NCI-H2196 (cell line): Measurements from ENCODE around the gene AP2A2.
"Not testable (repeated sequence)": the region's sequence is repeated elsewhere in the genome, so short reads cannot be mapped to it uniquely, and the experiment has no call there.

Experiments used
- DNase-seq: peaks from one replicate; lab custom pipeline; 2025; ENCODE audit not compliant: unreplicated experiment; lab: John Stamatoyannopoulos, UW

Gene AP2A2

DNA sequence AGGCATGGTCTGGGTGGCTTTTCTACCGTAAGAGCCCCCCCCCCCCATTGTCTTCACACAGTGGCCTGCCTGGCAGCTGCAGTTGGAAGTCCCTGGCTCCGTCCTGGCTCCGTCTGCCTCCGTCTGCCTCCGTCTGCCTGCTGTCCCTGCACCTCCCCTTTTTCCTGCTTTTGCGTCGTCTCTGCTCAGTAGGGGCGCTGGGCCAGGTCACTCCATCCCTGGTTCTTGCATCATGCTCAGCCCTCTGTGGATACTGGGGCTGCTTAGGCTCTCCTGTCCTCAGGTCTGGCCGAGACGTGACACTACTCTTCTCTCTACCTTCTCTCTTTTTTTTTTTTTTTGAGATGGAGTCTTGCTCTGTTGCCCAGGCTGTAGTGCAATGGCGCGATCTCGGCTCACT, 27.8 kb downstream of the AP2A2 start:
- no peak for DNase-seq

GRCh38 chr11:954392-955153, 28.9 kb downstream of the AP2A2 start:
- no peak for DNase-seq

DNA sequence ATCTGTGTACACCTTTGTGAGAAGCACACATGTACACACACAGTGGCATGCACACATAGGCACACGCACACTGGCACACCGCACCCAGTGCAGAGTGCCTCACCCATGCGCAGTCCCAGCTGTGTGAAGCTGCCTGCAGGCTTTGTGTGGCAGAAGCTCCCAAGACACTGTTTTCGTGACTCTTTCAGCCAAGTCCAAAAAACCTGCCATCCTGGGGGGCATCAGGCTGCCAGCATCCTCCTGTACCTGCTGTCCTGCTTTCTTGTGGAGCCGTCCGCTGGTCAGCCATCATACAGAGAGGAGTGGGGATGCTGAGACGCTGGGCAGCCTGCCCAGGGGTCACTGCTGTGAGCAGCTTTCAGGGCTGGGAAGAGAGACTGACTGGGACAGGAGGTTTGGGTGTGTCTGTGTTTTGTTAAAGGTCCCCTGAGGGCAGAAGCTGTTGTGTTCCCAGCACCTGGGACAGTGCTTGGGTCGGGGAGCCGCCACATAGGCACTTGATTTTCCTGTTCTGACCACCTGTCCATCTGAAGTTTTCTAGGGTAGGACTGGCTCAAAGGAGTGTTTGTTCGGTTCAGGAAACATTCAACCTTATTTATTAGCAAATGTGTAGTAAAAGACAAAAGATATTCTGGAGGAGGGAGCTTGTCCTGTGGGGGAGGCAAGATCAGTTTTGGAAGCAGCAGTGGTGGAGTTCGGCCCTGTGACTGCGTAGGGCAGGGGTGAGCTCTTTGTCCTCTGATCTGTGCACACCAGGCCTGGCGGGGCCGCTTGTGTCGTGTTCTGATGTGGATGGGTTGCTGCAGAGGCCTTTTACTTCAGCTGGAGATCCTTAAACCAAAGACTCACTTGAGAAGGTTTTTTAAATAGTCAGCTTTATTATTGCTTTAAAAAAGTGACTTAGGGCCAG, 29.7 kb downstream of the AP2A2 start:
- DNase-seq = no peak

DNA sequence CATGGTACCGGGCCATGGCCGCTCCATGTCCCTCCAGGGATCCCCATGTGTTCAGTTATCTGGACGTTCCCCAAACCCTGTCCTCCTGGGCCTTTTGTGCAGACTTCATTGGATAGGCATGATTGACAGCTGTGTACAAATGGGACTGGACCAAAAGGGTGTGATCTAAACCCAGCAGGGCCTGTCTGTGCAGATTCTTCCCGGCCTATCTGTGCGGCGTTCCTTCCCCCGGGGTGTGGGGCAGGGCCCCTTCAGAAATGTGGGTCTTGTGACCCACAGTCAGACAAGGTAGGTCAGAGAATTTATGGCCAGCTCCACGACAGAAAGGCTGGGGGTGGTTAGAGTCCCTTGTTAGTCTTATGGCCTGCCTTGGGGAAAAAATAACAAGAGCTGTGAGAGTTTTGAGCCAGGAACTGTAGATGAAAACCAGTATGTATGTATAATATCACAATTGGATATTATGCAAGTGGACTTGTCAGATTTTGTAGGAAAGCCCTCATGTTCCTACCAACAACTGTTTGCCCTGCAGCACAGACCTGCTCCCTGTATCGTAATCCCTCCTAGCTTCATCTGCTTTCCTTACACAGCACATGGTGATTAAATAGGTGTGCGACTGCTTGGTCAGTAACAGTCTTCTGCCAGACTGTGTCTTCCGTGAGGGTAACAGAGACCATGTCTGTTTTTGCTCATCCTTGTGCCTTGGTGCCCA, 31.7 kb downstream of the AP2A2 start:
- no peak for DNase-seq

DNA sequence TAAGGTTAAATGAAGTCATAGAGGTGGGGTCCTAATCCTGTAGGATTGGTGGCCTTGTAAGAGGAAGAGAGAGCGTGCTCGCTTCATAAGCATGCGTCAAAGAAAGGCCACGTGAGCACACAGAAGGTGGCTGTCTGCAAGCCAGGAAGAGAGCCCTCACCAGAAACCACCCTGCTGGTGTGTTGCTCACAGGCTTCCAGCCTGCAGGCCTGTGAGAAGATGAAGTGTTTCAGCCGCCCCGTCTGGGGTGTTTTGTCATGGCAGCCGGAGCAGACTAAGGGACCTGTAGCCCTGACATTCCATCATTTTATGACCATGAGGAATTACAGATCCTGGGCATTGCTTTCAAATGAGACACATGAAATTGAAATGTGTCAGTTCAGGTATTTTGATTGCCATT, 32.4 kb downstream of the AP2A2 start:
- no peak for DNase-seq

- no peak for DNase-seq
These were observed 33.4 kb downstream of the AP2A2 start for GRCh38 chr11:959027-959426.

- no peak for DNase-seq
These were observed 33.9 kb downstream of the AP2A2 start for GRCh38 chr11:959608-960007.

DNA sequence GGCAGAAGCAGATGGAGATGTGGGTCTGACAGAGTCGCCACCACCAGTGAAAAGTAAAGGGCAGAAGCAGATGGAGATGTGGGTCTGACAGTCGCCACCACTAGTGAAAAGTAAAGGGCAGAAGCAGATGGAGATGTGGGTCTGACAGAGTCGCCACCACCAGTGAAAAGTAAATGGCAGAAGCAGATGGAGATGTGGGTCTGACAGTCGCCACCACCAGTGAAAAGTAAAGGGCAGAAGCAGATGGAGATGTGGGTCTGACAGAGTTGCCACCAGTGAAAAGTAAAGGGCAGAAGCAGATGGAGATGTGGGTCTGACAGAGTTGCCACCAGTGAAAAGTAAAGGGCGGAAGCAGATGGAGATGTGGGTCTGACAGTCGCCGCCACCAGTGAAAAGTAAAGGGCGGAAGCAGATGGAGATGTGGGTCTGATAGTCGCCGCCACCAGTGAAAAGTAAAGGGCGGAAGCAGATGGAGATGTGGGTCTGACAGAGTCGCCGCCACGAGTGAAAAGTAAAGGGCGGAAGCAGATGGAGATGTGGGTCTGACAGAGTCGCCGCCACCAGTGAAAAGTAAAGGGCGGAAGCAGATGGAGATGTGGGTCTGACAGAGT, 35.7 kb downstream of the AP2A2 start:
- DNase-seq = not testable (repeated sequence)

GRCh38 chr11:961921-962320, 36.3 kb downstream of the AP2A2 start:
- DNase-seq = no peak

DNA sequence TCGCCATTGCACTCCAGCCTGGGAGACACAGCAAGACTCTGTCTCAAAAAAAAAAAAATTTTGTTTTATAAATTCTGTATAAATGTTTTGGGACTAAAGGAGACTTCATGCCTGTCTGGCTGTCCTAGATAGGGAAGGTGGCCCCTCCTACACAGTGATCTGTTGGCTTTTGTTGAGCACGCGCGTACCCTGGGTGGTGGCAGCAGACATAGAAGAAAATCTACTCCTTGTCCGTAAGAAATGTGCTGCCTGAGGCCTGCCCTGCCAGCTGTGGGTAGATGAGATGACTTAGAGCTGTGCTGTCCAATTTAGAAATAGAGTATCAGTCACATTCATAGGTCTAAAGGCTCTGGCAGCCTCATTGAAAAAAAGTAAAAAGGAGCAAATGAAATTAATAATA, 37.0 kb downstream of the AP2A2 start:
- no peak for DNase-seq

DNA sequence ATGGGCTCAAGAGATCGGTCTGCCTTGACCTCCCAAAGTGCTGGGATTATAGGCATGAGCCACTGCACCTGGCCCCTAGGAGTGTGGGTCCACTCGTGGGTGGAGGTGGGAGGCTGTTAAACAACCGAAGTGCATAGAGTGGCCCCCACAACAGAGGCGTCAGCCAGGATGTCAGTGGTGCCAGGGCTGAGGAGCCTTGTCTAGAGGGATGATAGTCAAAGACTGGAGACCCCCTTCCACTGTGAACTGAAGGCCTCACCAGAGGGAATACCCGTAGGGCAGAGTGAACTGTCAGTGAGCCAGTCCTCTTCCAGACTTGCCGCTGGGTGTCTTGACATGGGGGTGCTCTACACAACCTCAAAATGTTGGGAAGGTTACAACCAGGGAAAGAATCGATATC, 38.2 kb downstream of the AP2A2 start:
- DNase-seq = no peak

DNA sequence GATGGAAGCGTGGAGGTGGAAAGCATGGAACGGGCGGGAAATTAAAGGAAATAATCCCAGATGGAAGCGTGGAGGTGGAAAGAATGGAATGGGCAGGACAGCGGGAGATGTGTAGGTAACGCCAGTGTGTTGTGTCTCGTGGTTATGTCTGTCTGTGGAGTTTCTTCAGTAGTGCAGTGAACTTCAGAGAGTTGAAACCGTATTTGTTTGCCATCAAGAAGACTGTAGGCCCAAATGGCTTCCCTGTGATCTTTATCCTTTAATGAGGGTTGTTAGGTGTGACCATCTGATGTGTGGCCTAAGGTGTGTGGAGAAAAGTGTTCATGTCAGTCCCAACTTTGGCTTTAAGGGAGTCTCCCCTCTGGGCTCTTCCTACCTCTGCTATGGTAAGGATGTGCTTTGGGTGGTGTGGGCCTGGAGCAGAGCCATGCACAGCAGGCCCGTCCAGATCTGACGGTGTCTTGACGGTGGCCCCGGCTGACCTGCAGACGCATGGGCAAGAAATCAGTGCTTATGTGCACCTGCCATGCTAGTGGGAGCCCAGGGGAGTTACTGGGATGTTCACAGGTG, 39.6 kb downstream of the AP2A2 start:
- DNase-seq = no peak

DNA sequence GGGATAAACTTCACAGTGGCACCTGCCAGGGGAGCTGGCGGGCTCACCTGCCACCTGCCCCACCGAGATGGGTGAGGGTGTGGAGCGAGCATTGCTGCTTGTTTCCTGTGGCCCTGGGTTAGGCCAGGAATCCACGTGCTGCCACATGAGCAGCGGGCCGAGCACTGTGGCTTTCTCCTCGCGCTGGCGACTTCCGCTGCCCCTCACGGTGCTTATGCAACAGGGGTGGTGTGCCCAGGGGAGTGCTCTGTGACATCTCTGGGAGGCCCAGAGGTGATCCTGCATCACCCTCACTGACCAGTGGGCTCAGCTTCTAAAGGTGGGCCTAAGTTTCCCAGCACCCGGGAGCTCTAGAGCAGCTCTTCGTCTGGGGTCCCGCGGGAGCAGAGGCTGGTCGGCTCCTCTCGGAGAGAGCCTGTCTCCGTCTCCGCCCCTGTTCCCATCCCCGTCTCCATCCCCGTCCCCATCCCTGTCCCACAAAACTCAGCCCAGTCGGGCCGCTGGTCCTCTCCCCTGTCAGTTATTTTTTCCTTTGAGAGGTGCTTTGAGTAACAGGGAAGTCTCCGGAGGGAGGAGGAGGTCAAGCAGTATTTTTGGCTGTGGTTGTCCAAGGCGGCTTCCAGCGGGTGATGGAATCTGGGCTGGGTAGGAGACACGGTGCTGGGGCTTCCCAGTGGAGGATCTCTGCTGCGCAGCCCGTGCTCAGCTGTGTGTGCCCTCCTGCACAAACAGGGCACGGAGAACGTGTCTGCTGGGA, 42.5 kb downstream of the AP2A2 start:
- DNase-seq = no peak

DNA sequence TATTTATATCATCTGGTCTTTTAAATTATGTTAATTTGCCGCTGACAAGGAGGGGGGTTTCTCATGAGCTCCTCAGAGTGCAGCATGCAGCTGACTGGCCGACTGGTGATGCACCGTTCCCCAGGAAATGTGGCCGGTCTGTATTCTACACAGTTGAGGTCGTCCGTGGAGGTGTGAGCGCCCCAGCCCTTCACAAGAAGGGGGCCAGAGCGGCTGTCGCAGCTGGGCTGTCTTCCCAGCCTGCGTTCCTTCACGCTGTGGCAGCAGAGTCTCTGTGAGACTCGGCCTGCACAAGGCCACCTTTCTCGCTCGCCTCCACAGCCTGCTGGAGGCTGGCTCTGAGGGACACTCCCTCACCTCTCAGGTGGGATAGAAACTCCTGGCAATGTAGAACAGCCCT, 43.2 kb downstream of the AP2A2 start:
- no peak for DNase-seq

- DNase-seq = no peak
These were observed 44.1 kb downstream of the AP2A2 start for GRCh38 chr11:969651-970205.

DNA sequence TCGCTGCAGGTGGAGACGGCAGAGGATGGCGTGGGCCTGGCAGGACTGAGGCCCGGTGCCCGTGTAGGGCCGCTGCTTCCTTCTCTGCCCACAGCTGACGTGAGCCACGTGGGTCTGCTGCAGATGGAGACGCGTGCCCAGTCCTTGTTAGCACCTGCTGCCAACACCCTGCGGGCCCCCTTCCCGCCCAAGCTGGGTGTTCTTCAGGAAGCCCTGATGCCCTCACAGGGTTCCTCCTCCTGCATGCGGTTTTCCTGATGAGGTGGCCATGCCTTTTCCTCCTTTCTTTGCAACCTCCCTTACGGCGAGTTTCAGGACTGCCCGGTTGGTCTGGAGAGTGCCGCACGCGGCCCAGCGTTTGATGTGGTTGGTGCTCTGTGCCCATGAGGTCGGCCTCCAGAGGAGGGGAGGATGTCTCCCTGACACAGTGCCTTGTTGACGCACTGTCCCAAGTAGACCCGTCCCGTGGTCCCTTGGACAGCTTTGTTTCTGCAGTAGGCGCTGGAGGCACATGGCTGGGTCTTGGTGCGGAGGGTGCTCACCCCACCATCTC, 44.7 kb downstream of the AP2A2 start:
- DNase-seq = no peak

DNA sequence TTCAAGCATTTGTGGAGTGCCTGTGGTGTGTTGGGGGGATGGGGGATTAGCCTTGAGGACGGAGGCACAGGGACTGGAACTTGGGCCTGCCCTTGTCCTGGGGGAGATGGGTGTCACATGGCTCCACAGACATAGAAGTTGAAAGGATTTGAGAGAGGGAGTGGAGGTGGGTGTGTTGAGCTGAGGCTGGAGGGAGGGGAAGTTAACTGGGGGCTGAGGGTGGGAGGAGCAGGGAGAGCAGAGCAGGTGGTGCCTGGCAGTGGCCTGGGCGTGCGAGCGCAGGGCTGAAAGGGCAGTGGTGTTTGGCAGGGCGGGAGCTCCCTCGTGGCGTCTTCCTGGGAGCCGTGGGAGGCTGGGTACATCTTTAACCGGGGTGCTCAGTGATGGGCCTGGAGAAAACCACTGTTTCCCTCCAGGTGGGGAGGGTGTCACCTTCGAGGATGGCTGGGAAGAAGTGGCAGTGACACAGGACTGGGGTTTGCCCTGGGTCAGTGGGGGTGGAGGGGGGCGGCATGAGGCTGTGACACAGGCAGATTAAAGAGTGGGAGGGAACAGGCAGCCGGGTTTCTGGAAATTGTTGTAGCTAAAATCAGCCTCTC, 45.5 kb downstream of the AP2A2 start:
- no peak for DNase-seq

- no peak for DNase-seq
These were observed 46.2 kb downstream of the AP2A2 start for GRCh38 chr11:971731-972365.
